SKM-1 treated with dmso at 0.1 percent for 144 hours (cell line): Measurements from ENCODE around the gene BRSK1.

Source experiments
- DNase-seq: peaks from one replicate; lab custom pipeline; 2025; ENCODE audit not compliant: unreplicated experiment; lab: John Stamatoyannopoulos, UW

Gene BRSK1

GRCh38 chr19:55304279-55304978 is 20.6 kb downstream of the BRSK1 start:
- no peak for DNase-seq

GRCh38 chr19:55304980-55305379 is 21.2 kb downstream of the BRSK1 start:
- DNase-seq, result no peak

- DNase-seq, result no peak
Measured at GRCh38 chr19:55305491-55305890, 21.7 kb downstream of the BRSK1 start.

- DNase-seq, result no peak
Measured at GRCh38 chr19:55305983-55306562, 22.3 kb downstream of the BRSK1 start.

- DNase-seq, result no peak
Measured at GRCh38 chr19:55306712-55307111, 22.9 kb downstream of the BRSK1 start.

GRCh38 chr19:55308281-55308680 is 24.5 kb downstream of the BRSK1 start:
- no peak for DNase-seq

- no peak for DNase-seq
Measured at GRCh38 chr19:55309448-55309847, 25.7 kb downstream of the BRSK1 start.

- no peak for DNase-seq
Measured at GRCh38 chr19:55310498-55310897, 26.7 kb downstream of the BRSK1 start.

GRCh38 chr19:55311397-55311796 is 27.6 kb downstream of the BRSK1 start:
- DNase-seq, result no peak

- no peak for DNase-seq
Measured at GRCh38 chr19:55311797-55312196, 28.0 kb downstream of the BRSK1 start.

- no peak for DNase-seq
Measured at GRCh38 chr19:55312621-55313512, 29.1 kb downstream of the BRSK1 start.

- DNase-seq, result no peak
Measured at GRCh38 chr19:55314396-55314795, 30.6 kb downstream of the BRSK1 start.

GRCh38 chr19:55315956-55316525 is 32.2 kb downstream of the BRSK1 start:
- no peak for DNase-seq

GRCh38 chr19:55316646-55317045 is 32.8 kb downstream of the BRSK1 start:
- DNase-seq, result no peak

GRCh38 chr19:55319785-55320184 is 36.0 kb downstream of the BRSK1 start:
- no peak for DNase-seq

GRCh38 chr19:55320844-55321419 is 37.1 kb downstream of the BRSK1 start:
- DNase-seq, result no peak

- no peak for DNase-seq
Measured at GRCh38 chr19:55321466-55322137, 37.8 kb downstream of the BRSK1 start.

GRCh38 chr19:55322204-55322885 is 38.5 kb downstream of the BRSK1 start:
- no peak for DNase-seq

GRCh38 chr19:55324662-55325061 is 40.9 kb downstream of the BRSK1 start:
- no peak for DNase-seq

- DNase-seq, result no peak
Measured at GRCh38 chr19:55325172-55325571, 41.4 kb downstream of the BRSK1 start, which contains the start of gene TMEM150B. TSS of gene TMEM150B (minus strand) at chr19:55325341. CDS start at chr19:55321036, 4,305 bp downstream.
